Smooth muscle cell (in vitro differentiated cells): Measurements from ENCODE around the gene MVB12B. TPM values are rescaled to one million over a fixed set of nuclear protein-coding genes. Genes with fewer than 3 reads are reported as not detected.

Experiments
- DNase-seq: peaks from one replicate; lab custom pipeline; 2025; ENCODE audit not compliant: unreplicated experiment; lab: John Stamatoyannopoulos, UW
- H2AFZ ChIP-seq: fragments of 200-600 bp; sonication (generic); 2 replicates; pipeline ENCODE4 v1.6.0; 2016; ENCODE audit warnings: antibody characterized with exemption, low read depth, mild to moderate bottlenecking
- H3F3A ChIP-seq: fragments of 200-600 bp; sonication (generic); 2 replicates; pipeline ENCODE4 v1.6.0; 2017; ENCODE audit warnings: antibody characterized with exemption, low read depth
- H3K27ac ChIP-seq: fragments of 200-600 bp; sonication (generic); 2 replicates; pipeline ENCODE4 v1.5.1; 2016; ENCODE audit warnings: low read depth, mild to moderate bottlenecking
- H3K27me3 ChIP-seq: fragments of 200-600 bp; sonication (generic); 2 replicates; pipeline ENCODE4 v1.6.1; 2016; ENCODE audit warnings: low read depth, mild to moderate bottlenecking
- H3K36me3 ChIP-seq: fragments of 200-600 bp; sonication (generic); 2 replicates; pipeline ENCODE4 v1.5.1; 2016; ENCODE audit warnings: low read depth
- H3K4me1 ChIP-seq: fragments of 200-600 bp; sonication (generic); 2 replicates; pipeline ENCODE4 v1.5.1; 2016; ENCODE audit warnings: low read depth
- H3K4me2 ChIP-seq: fragments of 200-600 bp; sonication (generic); 2 replicates; pipeline ENCODE4 v1.6.0; 2016; ENCODE audit warnings: mild to moderate bottlenecking
- H3K4me3 ChIP-seq: fragments of 200-600 bp; sonication (generic); 2 replicates; pipeline ENCODE4 v1.5.1; 2016; ENCODE audit warnings: mild to moderate bottlenecking
- H3K79me2 ChIP-seq: fragments of 200-600 bp; sonication (generic); 2 replicates; pipeline ENCODE4 v1.6.0; 2016; ENCODE audit warnings: low read depth, mild to moderate bottlenecking
- H3K9ac ChIP-seq: fragments of 200-600 bp; sonication (generic); 2 replicates; pipeline ENCODE4 v1.6.0; 2016; ENCODE audit warnings: low read depth
- H3K9me3 ChIP-seq: fragments of 200-600 bp; sonication (generic); replicated peaks from 2 replicates; pipeline ENCODE4 v1.5.1; 2016; ENCODE audit warnings: low read depth
- H4K20me1 ChIP-seq: fragments of 200-600 bp; sonication (generic); 2 replicates; pipeline ENCODE4 v1.6.0; 2016; ENCODE audit warnings: low read depth
- CTCF ChIP-seq: fragments of 200-600 bp; sonication (generic); IDR thresholded peaks from 2 replicates; pipeline ENCODE4 v1.5.1; 2017; ENCODE audit warnings: borderline replicate concordance, mild to moderate bottlenecking, antibody characterized with exemption; ENCODE audit not compliant: insufficient read depth, poor library complexity, severe bottlenecking
- WGBS: methylation state at CpG from one replicate; pipeline ENCODE4 v1.1.7; 2016; ENCODE audit warnings: low lambda C conversion rate; 5-methylcytosine and 5-hydroxymethylcytosine counted together
- polyA plus RNA-seq: library from polyadenylated mRNA; unstranded; fragments of >200 nt; fragmentation: Nextera tagmentation; extraction: Ambion mirVana; gene quantifications from 2 replicates; pipeline ENCODE4 v1.2.1, GENCODE V29; 2016
- total RNA-seq: library from RNA; depleted of rRNA; stranded (reverse); fragments of >200 nt; gene quantifications from 2 replicates; pipeline ENCODE4 v1.2.3, GENCODE V29; 2014

MVB12B gene
- total and polyA plus RNA-seq, 2 experiments from 2014 or later: 4.3 to 5.4 TPM

DNA sequence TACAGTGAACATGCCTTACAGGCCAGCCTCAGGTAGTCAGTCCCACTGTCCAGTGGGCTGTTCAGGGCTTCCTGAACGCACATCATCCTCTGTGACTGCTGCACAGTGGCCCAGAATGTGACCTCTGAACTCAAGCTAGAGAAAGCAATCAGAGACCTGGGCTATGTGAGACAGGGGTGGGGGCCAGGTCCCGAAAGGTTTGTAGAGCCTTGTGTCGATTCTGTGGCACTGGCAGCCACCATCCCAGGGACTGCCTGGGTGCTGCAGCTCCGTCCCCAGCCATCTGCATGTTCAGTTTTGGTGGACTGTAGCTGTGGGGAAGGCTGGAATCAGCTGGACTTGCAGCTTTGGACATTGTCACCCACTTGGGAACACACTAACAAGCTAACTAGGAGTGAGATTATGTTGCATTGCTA lies 47.7 kb downstream of the MVB12B start:
- Histone ChIP-seq H3K36me3 (no peaks in the 10 kb centered on the region), H3K9me3 (no peaks in the 10 kb centered on the region), H3K4me1 (peaks cover 56% of the 10 kb centered on the region), H4K20me1 (no peaks in the 10 kb centered on the region), H3K9ac (peak overlapping the region; percentile 9), H3K79me2 (no peaks in the 10 kb centered on the region), H3K27me3 (no peaks in the 10 kb centered on the region), H3F3A (peaks cover 35% of the 10 kb centered on the region), H3K4me2 (peak overlapping the region; percentile 69), H2AFZ (peak overlapping the region; percentile 19), H3K4me3 (no peak overlapping the region), H3K27ac (peak overlapping the region; percentile 84)
- WGBS: 75% methylated on average over 4 of the region's 4 CpGs
- DNase-seq: no peak
- TF ChIP-seq CTCF: no peak

DNA sequence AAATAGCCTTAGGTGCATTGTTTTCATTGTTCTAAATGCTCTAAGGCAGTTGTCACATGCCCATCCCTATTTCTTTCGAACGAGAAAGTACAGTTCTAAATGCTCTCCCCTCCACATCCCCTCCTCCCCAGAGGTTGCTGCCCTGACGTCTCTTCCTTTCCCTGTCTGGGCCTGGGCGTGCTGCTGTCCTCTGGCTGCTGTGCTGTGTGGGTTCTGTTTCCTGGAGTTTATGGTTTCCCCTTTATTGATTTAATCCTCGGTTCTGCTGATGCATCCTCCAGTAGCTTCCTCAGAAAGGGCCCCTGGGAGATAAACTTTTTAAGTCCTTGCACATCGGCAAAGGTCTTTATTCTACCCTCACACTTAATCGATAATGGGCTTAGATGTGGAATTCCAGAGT lies 48.8 kb downstream of the MVB12B start:
- Histone ChIP-seq H3K4me1 (peaks cover 66% of the 10 kb centered on the region), H3K9me3 (no peaks in the 10 kb centered on the region), H3K4me2 (peak overlapping the region; percentile 69), H3F3A (peaks cover 35% of the 10 kb centered on the region), H3K36me3 (no peaks in the 10 kb centered on the region), H4K20me1 (no peaks in the 10 kb centered on the region), H3K9ac (peak overlapping the region; percentile 9), H3K4me3 (no peak overlapping the region), H2AFZ (peak overlapping the region; percentile 82), H3K79me2 (no peaks in the 10 kb centered on the region), H3K27ac (peak overlapping the region; percentile 84), H3K27me3 (no peaks in the 10 kb centered on the region)
- TF ChIP-seq CTCF: no peak
- 4% methylated on average over 7 of the region's 7 CpGs for WGBS
- no peak for DNase-seq

GRCh38 chr9:126376311-126377175 lies 49.9 kb downstream of the MVB12B start:
- 34% methylated on average over 18 of the region's 18 CpGs for WGBS
- peak overlapping the region; percentile 69 for H3K4me2 ChIP-seq

More at GRCh38 chr9:126376311-126377175, 49.9 kb downstream of the MVB12B start:
- Histone ChIP-seq H3K4me3 (no peak overlapping the region), H3K27ac (peak overlapping the region; percentile 84), H2AFZ (peak overlapping the region; percentile 82), H3K27me3 (no peaks in the 10 kb centered on the region), H3K36me3 (no peaks in the 10 kb centered on the region), H3K9ac (peak overlapping the region; percentile 49), H3F3A (peaks cover 33% of the 10 kb centered on the region), H3K9me3 (no peaks in the 10 kb centered on the region), H3K79me2 (no peaks in the 10 kb centered on the region), H3K4me1 (peaks cover 67% of the 10 kb centered on the region), H4K20me1 (no peaks in the 10 kb centered on the region)
- DNase-seq: no peak
- TF ChIP-seq CTCF: no peak
